ENCODE data around the gene SMIM5. TPM values are rescaled to one million over a fixed set of nuclear protein-coding genes. Genes with fewer than 3 reads are reported as not detected.

The SMIM5 gene
- total RNA-seq, 6 experiments from 2014 or later, result 0.09 TPM; not detected in 5

GRCh38 chr17:75667825-75668224 is 34.6 kb downstream of the SMIM5 start:
- TF ChIP-seq, protein P1, sequence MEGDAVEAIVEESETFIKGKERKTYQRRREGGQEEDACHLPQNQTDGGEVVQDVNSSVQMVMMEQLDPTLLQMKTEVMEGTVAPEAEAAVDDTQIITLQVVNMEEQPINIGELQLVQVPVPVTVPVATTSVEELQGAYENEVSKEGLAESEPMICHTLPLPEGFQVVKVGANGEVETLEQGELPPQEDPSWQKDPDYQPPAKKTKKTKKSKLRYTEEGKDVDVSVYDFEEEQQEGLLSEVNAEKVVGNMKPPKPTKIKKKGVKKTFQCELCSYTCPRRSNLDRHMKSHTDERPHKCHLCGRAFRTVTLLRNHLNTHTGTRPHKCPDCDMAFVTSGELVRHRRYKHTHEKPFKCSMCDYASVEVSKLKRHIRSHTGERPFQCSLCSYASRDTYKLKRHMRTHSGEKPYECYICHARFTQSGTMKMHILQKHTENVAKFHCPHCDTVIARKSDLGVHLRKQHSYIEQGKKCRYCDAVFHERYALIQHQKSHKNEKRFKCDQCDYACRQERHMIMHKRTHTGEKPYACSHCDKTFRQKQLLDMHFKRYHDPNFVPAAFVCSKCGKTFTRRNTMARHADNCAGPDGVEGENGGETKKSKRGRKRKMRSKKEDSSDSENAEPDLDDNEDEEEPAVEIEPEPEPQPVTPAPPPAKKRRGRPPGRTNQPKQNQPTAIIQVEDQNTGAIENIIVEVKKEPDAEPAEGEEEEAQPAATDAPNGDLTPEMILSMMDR (IDR thresholded peaks at IDR 0.05), result no peak
- no peak overlapping the region for H3K27ac Mint-ChIP-seq
- DNase-seq, result no peak

GRCh38 chr17:75668489-75668888 is 35.3 kb downstream of the SMIM5 start:
- H3K4me1 Mint-ChIP-seq (ENCODE audit: low read depth), result peaks cover 33% of the 10 kb centered on the region
- TF ChIP-seq, protein P1 (IDR thresholded peaks at IDR 0.05), result no peak
- no peaks in the 10 kb centered on the region; the same call in 1 of the 2 replicates for H3K27me3 Mint-ChIP-seq (ENCODE audit: insufficient read depth)
- H3K36me3 Mint-ChIP-seq (ENCODE audit: low read depth), result peaks cover 19% of the 10 kb centered on the region
- H3K27ac Mint-ChIP-seq, result peak overlapping the region; percentile 74
- no peak overlapping the region for H3K4me3 Mint-ChIP-seq
- DNase-seq, result no peak
- H3K9me3 Mint-ChIP-seq, result no peaks in the 10 kb centered on the region

More at GRCh38 chr17:75667825-75668224, 34.6 kb downstream of the SMIM5 start:
- H3K9me3 Mint-ChIP-seq, result no peaks in the 10 kb centered on the region
- H3K27me3 Mint-ChIP-seq (ENCODE audit: insufficient read depth), result no peaks in the 10 kb centered on the region
- H3K4me3 Mint-ChIP-seq, result no peak overlapping the region
- H3K36me3 Mint-ChIP-seq (ENCODE audit: low read depth), result peaks cover 19% of the 10 kb centered on the region
- peaks cover 26% of the 10 kb centered on the region for H3K4me1 Mint-ChIP-seq (ENCODE audit: low read depth)

GRCh38 chr17:75670868-75671267 is 37.6 kb downstream of the SMIM5 start:
- Mint-ChIP-seq H3K36me3 (ENCODE audit: low read depth) (peaks cover 15% of the 10 kb centered on the region), H3K27ac (peak overlapping the region; percentile 7; the same call in 1 of the 2 replicates), H3K4me1 (ENCODE audit: low read depth) (peaks cover 43% of the 10 kb centered on the region), H3K27me3 (ENCODE audit: insufficient read depth) (no peaks in the 10 kb centered on the region; the same call in 1 of the 2 replicates), H3K4me3 (no peak overlapping the region), H3K9me3 (no peaks in the 10 kb centered on the region)
- no peak for DNase-seq
- TF ChIP-seq, protein P1 (IDR thresholded peaks at IDR 0.05), result no peak

DNA sequence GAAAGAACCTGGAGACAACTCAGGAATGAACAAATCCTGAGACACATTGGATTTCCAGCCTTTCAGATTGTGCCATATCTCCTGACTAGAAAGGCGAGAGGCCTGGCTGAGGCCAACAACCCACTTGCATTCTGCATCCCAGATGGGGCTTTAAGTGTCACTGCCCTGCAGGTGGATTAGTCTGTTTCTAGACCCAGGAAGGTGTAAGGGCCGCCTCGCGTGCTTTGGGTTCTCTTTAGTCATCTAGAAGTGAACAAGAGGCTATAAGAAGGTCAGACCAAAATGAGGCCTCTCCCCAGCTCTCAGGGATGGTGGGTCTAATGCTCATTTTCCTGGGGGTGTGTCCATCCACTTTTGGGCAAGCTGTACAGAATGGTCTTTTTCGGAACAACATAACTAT is 38.8 kb downstream of the SMIM5 start:
- no peaks in the 10 kb centered on the region for H3K9me3 Mint-ChIP-seq
- peaks cover 51% of the 10 kb centered on the region for H3K4me1 Mint-ChIP-seq (ENCODE audit: low read depth)
- no peak for DNase-seq
- no peaks in the 10 kb centered on the region; the same call in 1 of the 2 replicates for H3K27me3 Mint-ChIP-seq (ENCODE audit: insufficient read depth)
- H3K36me3 Mint-ChIP-seq (ENCODE audit: low read depth), result peaks cover 15% of the 10 kb centered on the region
- no peak overlapping the region; the same call in 1 of the 2 replicates for H3K27ac Mint-ChIP-seq
- H3K4me3 Mint-ChIP-seq, result no peak overlapping the region
- TF ChIP-seq, protein P1 (IDR thresholded peaks at IDR 0.05), result no peak

DNA sequence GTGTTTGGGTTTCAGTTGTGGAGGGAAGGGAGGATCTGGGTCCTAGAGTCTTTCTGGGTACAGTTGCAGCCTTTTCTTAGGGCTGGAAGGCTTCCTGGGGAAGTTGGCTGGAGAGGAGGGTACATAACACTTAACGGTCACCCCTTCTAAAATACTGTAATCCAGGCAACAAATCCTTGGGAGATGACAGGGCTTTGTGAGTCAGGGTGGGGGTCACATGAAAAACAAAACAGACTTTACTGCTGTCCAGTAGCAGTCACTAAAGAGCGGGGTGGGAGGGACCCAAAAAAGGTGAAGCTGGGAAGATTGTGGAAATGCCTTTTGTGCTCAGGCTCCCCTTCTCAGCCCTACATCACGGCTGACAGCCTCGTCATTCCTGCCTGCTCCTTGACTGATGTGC is 40.3 kb downstream of the SMIM5 start:
- peaks cover 17% of the 10 kb centered on the region for H3K36me3 Mint-ChIP-seq (ENCODE audit: low read depth)
- peak; percentile 50 for DNase-seq
- H3K9me3 Mint-ChIP-seq, result no peaks in the 10 kb centered on the region
- H3K4me1 Mint-ChIP-seq (ENCODE audit: low read depth), result peaks cover 55% of the 10 kb centered on the region
- no peaks in the 10 kb centered on the region; the same call in 1 of the 2 replicates for H3K27me3 Mint-ChIP-seq (ENCODE audit: insufficient read depth)
- TF ChIP-seq, protein P1 (IDR thresholded peaks at IDR 0.05), result no peak
- H3K4me3 Mint-ChIP-seq, result no peak overlapping the region
- peak overlapping the region; percentile 64 for H3K27ac Mint-ChIP-seq
